GM12873 (cell line): ENCODE data around the gene TTC39C.

Experiments
- TF ChIP-seq, protein P1 (sequence below): IDR thresholded peaks from 2 replicates; pipeline ENCODE4 v1.5.1; 2012; ENCODE audit warnings: low read depth, mild to moderate bottlenecking, moderate library complexity, low read length, control low read depth; ENCODE audit not compliant: insufficient read depth; ENCODE audit errors: missing control alignments

TTC39C gene

DNA sequence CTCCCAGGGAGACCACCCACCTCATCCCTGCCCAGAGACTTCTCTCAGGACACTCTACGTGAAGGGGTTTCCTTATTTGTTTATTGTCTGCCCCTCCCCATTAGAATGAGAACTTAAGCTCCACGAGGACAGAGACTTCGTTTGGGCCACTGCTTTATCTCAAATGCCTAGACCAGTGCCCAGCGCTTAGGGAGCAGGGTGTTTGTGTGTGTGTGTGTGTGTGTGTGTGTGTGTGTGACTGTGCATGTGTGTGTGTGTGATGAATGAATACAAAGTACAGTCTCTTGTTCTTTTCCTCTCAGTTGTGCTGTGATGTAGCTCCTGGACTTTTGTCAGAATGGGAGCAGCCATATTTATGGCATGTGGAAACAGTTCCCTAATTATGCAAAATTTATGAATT lies 89.9 kb downstream of the TTC39C start:
- TF ChIP-seq, protein P1, sequence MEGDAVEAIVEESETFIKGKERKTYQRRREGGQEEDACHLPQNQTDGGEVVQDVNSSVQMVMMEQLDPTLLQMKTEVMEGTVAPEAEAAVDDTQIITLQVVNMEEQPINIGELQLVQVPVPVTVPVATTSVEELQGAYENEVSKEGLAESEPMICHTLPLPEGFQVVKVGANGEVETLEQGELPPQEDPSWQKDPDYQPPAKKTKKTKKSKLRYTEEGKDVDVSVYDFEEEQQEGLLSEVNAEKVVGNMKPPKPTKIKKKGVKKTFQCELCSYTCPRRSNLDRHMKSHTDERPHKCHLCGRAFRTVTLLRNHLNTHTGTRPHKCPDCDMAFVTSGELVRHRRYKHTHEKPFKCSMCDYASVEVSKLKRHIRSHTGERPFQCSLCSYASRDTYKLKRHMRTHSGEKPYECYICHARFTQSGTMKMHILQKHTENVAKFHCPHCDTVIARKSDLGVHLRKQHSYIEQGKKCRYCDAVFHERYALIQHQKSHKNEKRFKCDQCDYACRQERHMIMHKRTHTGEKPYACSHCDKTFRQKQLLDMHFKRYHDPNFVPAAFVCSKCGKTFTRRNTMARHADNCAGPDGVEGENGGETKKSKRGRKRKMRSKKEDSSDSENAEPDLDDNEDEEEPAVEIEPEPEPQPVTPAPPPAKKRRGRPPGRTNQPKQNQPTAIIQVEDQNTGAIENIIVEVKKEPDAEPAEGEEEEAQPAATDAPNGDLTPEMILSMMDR: no peak

GRCh38 chr18:24108641-24109040 lies 94.1 kb downstream of the TTC39C start:
- TF ChIP-seq, protein P1: no peak

DNA sequence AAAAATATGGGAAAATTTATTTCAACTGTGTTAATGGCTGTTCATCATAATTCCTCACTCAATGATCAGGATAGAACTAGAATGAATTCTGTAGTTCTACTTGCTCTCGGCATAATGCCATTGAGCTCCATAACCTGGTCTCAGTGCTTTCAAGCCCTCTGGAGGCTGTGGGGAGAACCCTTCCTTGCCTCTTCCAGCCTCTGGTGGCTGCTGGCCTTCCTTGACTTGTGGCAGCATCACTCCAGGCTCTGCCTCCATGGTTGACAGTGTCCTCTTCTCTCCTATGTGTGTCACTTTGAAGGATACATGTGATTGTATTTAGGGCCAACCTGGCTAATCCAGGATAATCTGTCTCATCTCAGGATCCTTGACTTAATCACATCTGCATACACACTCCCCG lies 97.4 kb downstream of the TTC39C start:
- TF ChIP-seq, protein P1: no peak

DNA sequence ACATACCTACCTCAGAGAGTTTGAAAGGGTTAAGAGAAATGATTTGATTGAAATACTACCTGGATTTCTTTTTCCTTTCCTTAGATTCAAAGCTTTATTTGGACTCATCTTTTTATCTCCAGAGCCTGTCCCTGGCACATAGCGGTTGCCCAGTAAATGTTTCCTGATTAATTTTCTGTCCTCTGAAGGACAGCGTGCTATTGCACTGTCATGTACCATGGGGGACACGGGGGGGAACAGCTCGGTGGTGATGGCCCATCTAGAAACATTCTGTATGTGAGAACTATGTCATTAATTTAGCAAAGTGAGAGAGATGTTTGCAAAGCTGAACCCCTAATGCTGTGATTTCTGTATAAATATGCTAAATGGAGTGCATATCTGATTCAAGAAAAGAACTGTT lies 97.9 kb downstream of the TTC39C start:
- TF ChIP-seq, protein P1: no peak

DNA sequence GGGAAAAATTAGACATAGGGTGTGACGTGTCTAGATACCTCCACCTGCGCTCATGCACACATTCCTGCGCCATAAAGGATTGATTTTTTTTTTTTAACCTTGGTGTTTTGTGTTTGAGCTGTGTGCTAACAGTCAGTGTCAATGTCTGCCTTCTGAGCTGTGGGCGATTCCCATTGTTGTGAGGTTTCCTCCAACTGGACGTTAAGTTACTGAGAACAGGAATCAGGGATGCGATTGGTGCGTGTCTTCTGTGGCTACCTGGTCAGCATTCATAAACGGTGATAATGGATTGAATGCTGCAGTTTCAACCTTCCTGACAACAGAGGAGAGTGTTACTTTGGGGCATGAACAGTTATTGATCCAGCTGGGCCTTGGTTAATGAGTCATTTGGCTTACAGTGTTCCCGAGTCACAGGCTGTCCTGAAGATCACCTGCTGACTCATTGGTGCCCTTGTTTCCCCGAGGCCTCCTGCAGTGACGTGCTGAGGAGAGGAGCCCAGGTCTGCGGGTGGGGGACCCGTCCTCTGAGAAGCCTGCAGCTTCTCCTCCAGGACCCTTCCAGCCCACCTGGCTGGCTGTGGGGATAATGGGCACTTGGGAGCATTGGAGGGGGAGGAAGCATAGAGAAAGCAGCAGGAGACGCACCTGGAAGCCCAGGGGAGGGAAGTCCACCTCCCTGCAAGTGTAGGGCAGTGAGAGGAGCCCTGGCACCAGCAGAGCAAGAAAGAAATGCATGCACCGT lies 98.5 kb downstream of the TTC39C start:
- TF ChIP-seq, protein P1: no peak

- TF ChIP-seq, protein P1: no peak
Observed at GRCh38 chr18:24114924-24115549, 100.5 kb downstream of the TTC39C start.

DNA sequence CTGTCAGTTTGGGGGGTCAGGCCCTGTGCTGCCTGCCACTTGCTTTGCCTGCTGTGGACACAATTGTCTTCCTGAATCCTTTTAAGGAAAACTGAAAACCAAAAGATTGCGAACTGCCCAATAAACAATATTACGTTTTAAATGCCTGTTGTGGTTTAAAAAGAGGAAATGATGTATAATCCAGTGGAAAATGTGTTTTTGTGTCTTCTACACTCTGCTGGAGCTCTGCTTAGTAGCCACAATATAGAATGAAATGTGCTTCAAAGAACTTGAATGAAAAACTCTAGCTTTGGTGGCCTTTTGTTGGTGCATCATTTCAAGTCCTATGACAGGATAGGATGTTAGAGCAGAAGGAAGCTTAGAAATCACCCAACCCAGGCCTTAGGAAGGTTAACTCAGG lies 101.1 kb downstream of the TTC39C start:
- TF ChIP-seq, protein P1: no peak
